B cell (primary cell): ENCODE data around the gene AKR1B15. TPM values are rescaled to one million over a fixed set of nuclear protein-coding genes. Genes with fewer than 3 reads are reported as not detected.

Experiments
- ATAC-seq: fragments of 200-7000 bp; cut with Tn5 transposase; one replicate; pipeline ENCODE4 v1.10.0; 2021; ENCODE audit warnings: low read depth, mild to moderate bottlenecking, moderate number of reproducible peaks, moderate library complexity
- CTCF ChIA-PET: fragments of 350-600 bp; sonication (Branson Sonifier 250); formaldehyde crosslinking; loops from one replicate; lab custom pipeline; 2021; ENCODE audit warnings: antibody characterized with exemption, inconsistent platforms; lab: Charles Lee
- POLR2A ChIA-PET: fragments of 350-600 bp; sonication (Branson Sonifier 250); formaldehyde crosslinking; loops from one replicate; lab custom pipeline; 2021; ENCODE audit warnings: antibody characterized with exemption; lab: Charles Lee
- DNase-seq: peaks from one replicate; pipeline ENCODE4 v3.0.0; 2013
- H2AFZ ChIP-seq: 2 replicates; pipeline ENCODE4 v1.6.1; 2012; ENCODE audit warnings: mild to moderate bottlenecking, low read depth, low read length; ENCODE audit not compliant: insufficient read depth, poor library complexity, severe bottlenecking
- H3K27ac ChIP-seq, 2 donors: 1 replicate in 1 of 2; 2 replicates in 1 of 2; pipeline ENCODE4 v1.5.1; 2012 to 2013; ENCODE audit warnings: low read length in 2 of 2, mild to moderate bottlenecking in 2 of 2, moderate library complexity in 1 of 2
- H3K27me3 ChIP-seq, 4 experiments: fragments of 200-600 bp in 1 of 4; sonication (generic) in 1 of 4; replicated peaks in 1 of 4; 1 replicate in 2 of 4; 2 replicates in 2 of 4; pipeline versions ENCODE4 v1.6.1 to v1.7.0; 2013 to 2016; ENCODE audit warnings: low read length in 3 of 4, mild to moderate bottlenecking in 2 of 4, mixed read lengths in 1 of 4, moderate library complexity in 1 of 4; ENCODE audit not compliant: insufficient read depth in 4 of 4, control insufficient read depth in 3 of 4; ENCODE audit errors: control extremely low read depth in 1 of 4
- H3K36me3 ChIP-seq, 2 experiments: replicated peaks in 1 of 2; 1 replicate in 1 of 2; 2 replicates in 1 of 2; pipeline versions ENCODE4 v1.6.1 to v1.7.1; 2013; ENCODE audit warnings: low read length in 1 of 2; ENCODE audit not compliant: insufficient read depth in 2 of 2, control insufficient read depth in 1 of 2; ENCODE audit errors: control extremely low read depth in 1 of 2, extremely low read depth in 1 of 2
- H3K4me1 ChIP-seq, 2 donors: fragments of 200-600 bp in 1 of 2; sonication (generic) in 1 of 2; 1 replicate in 1 of 2; 2 replicates in 1 of 2; pipeline versions ENCODE4 v1.5.1 to v1.6.1; 2013 to 2017; ENCODE audit warnings: low read length in 2 of 2; ENCODE audit not compliant: control insufficient read depth in 2 of 2, insufficient read depth in 2 of 2
- H3K4me2 ChIP-seq: replicated peaks from 2 replicates; pipeline ENCODE3; 2012; ENCODE audit warnings: mild to moderate bottlenecking, low read depth, low read length; ENCODE audit not compliant: poor library complexity, severe bottlenecking
- H3K4me3 ChIP-seq, 5 experiments: fragments of 200-600 bp in 1 of 5; sonication (generic) in 1 of 5; 1 replicate in 3 of 5; 2 replicates in 2 of 5; pipeline versions ENCODE4 v1.5.1 to v1.7.0; 2011 to 2016; ENCODE audit warnings: low read length in 4 of 5, mild to moderate bottlenecking in 4 of 5, low read depth in 2 of 5, control low read depth in 1 of 5, moderate library complexity in 1 of 5; ENCODE audit not compliant: insufficient read depth in 1 of 5; ENCODE audit errors: control extremely low read depth in 1 of 5, extremely low read depth in 1 of 5
- H3K79me2 ChIP-seq: fragments of 200-600 bp; sonication (generic); one replicate; pipeline ENCODE4 v1.6.0; 2016; ENCODE audit warnings: low read length; ENCODE audit not compliant: control insufficient read depth, insufficient read depth
- H3K9ac ChIP-seq: fragments of 200-600 bp; sonication (generic); 2 replicates; pipeline ENCODE4 v1.6.1; 2017; ENCODE audit warnings: mild to moderate bottlenecking, low read length, moderate library complexity
- H3K9me3 ChIP-seq, 3 donors: one replicate each; pipeline versions ENCODE4 v1.6.1 to v1.7.1; 2013; ENCODE audit warnings: low read length in 2 of 3; ENCODE audit not compliant: control insufficient read depth in 2 of 3, insufficient read depth in 1 of 3; ENCODE audit errors: control extremely low read depth in 1 of 3
- H4K20me1 ChIP-seq: 2 replicates; pipeline ENCODE4 v1.6.0; 2012; ENCODE audit warnings: mild to moderate bottlenecking, low read length; ENCODE audit not compliant: insufficient read depth, control insufficient read depth, poor library complexity, severe bottlenecking
- H3K27ac Mint-ChIP-seq: one replicate; pipeline ENCODE4 v1.8.0; 2021; ENCODE audit warnings: mixed read lengths
- H3K27me3 Mint-ChIP-seq: one replicate; pipeline ENCODE4 v1.8.0; 2021; ENCODE audit warnings: mixed read lengths
- H3K4me1 Mint-ChIP-seq: one replicate; pipeline ENCODE4 v1.8.0; 2021; ENCODE audit warnings: mixed read lengths
- H3K4me3 Mint-ChIP-seq: one replicate; pipeline ENCODE4 v1.8.0; 2021; ENCODE audit warnings: mixed read lengths
- H3K9me3 Mint-ChIP-seq: one replicate; pipeline ENCODE4 v1.8.0; 2022; ENCODE audit warnings: mixed read lengths; ENCODE audit not compliant: insufficient read depth
- EZH2 ChIP-seq: IDR thresholded peaks from 2 replicates; pipeline ENCODE4 v1.6.1; 2012; ENCODE audit warnings: borderline replicate concordance, low read depth, mild to moderate bottlenecking, moderate library complexity, low read length; ENCODE audit not compliant: insufficient read depth, poor library complexity, severe bottlenecking
- WGBS: methylation state at CpG from one replicate; pipeline ENCODE4 v1.1.5; 2013; ENCODE audit warnings: missing lambda C conversion rate; ENCODE audit not compliant: insufficient coverage; 5-methylcytosine and 5-hydroxymethylcytosine counted together
- intact Hi-C: fragments of 100-400 bp; cut with micrococcal nuclease; formaldehyde crosslinking; loops from one replicate; pipeline ENCODE4 v1.10.0; 2022
- polyA plus RNA-seq: library from polyadenylated mRNA; depleted of rRNA; stranded (reverse); fragments of >200 nt; gene quantifications from 2 replicates; pipeline ENCODE4 v1.2.3, GENCODE V29; 2012
- total RNA-seq, 2 donors: library from RNA; stranded (reverse); fragments of 120-200 nt in 1 of 2; gene quantifications; 1 replicate in 1 of 2; 2 replicates in 1 of 2; pipeline versions ENCODE4 v1.2.3 to v1.2.4, GENCODE V29; 2013 to 2022
- TF ChIP-seq, protein P1 (sequence below): fragments of 200-600 bp; IDR thresholded peaks from one replicate; pipeline ENCODE4 v1.8.0; 2022; ENCODE audit warnings: antibody characterized with exemption, mild to moderate bottlenecking

The AKR1B15 gene
- total and polyA plus RNA-seq, 2 donors (not counting 1 experiment from before 2014, with no cell fraction given): not detected

DNA sequence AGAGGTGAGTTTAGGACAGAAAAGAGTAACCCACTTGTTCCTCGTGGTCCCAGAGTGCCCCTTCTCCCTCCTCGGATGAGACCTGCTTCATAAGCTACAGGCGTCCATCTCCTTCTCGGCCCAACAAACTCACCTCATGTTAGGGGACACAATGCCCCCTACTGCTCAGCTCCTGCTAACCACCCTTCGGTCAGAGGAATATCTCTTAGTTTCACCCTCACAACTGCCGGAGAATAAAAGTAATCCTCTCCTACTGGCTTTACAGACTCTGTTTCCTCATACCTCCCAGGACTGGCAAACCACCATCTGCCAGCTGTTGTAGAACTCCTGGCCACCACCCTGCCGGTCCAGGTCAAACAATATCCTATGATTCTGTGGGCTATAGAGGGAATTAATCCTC is 3.2 kb downstream of the AKR1B15 start:
- Histone ChIP-seq H3K36me3 (no peaks in the 10 kb centered on the region), H2AFZ (no peak overlapping the region), H3K4me3 (no peak overlapping the region), H3K9ac (no peak overlapping the region), H3K4me2 (no peak overlapping the region), H3K27me3 (no peaks in the 10 kb centered on the region), H4K20me1 (no peaks in the 10 kb centered on the region), H3K4me1 (peaks cover 3 to 5% of the 10 kb centered on the region in 2 donors), H3K9me3 (no peaks in the 10 kb centered on the region), H3K27ac (no peak overlapping the region), H3K79me2 (no peaks in the 10 kb centered on the region)
- ATAC-seq: no peak
- ChIA-PET CTCF (interaction anchor here (0.8 to 9.7 kb wide), 2 partner anchors 10 to 119 kb away, joined by 3 to 143 read pairs; no protein-coding TSS in a partner anchor), POLR2A (no interaction called here)
- Mint-ChIP-seq H3K27ac (no peak overlapping the region), H3K4me1 (peaks cover 4% of the 10 kb centered on the region), H3K4me3 (no peak overlapping the region), H3K27me3 (peaks cover 35% of the 10 kb centered on the region), H3K9me3 (no peaks in the 10 kb centered on the region)
- DNase-seq: no peak
- WGBS: 95% methylated on average over 5 of the region's 7 CpGs
- intact Hi-C loops: no loop called here
- TF ChIP-seq EZH2: no peak
- TF ChIP-seq, protein P1, sequence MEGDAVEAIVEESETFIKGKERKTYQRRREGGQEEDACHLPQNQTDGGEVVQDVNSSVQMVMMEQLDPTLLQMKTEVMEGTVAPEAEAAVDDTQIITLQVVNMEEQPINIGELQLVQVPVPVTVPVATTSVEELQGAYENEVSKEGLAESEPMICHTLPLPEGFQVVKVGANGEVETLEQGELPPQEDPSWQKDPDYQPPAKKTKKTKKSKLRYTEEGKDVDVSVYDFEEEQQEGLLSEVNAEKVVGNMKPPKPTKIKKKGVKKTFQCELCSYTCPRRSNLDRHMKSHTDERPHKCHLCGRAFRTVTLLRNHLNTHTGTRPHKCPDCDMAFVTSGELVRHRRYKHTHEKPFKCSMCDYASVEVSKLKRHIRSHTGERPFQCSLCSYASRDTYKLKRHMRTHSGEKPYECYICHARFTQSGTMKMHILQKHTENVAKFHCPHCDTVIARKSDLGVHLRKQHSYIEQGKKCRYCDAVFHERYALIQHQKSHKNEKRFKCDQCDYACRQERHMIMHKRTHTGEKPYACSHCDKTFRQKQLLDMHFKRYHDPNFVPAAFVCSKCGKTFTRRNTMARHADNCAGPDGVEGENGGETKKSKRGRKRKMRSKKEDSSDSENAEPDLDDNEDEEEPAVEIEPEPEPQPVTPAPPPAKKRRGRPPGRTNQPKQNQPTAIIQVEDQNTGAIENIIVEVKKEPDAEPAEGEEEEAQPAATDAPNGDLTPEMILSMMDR: no peak

DNA sequence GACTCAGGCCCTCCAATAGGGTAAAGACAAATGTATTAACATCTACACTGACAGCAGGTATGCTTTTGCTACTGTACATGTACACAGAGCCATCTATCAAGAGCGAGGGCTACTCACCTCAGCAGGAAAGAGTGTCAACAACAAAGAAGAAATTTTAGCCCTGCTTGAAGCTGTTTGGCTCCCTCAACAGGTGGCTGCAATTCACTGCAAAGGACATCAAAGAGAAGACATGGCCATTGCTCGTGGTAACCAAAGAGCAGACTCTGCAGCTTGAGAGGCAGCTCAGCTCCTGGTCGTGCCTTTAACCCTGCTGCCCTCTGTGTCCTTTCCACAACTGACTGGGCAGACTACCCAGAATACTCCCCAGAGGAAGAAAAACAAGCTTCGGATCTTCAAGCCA is 5.1 kb downstream of the AKR1B15 start:
- ChIA-PET POLR2A (no interaction called here), CTCF (interaction anchor here (1.2 kb wide), 1 partner anchor 121 kb away, joined by 9 read pairs; no protein-coding TSS in a partner anchor)
- DNase-seq (no peak), ATAC-seq (no peak)
- H3K4me1 Mint-ChIP-seq: no peaks in the 10 kb centered on the region
- Histone ChIP-seq H3K9ac (no peak overlapping the region), H3K27me3 (no peaks in the 10 kb centered on the region), H4K20me1 (no peaks in the 10 kb centered on the region), H3K36me3 (no peaks in the 10 kb centered on the region), H3K4me2 (no peak overlapping the region), H3K79me2 (no peaks in the 10 kb centered on the region), H3K9me3 (no peaks in the 10 kb centered on the region), H3K27ac (no peak overlapping the region), H3K4me1 (no peaks in the 10 kb centered on the region), H3K4me3 (no peak overlapping the region), H2AFZ (no peak overlapping the region)
- TF ChIP-seq, protein P1: no peak
- no peak for TF ChIP-seq EZH2
- WGBS: 66% methylated on average over 3 of the region's 4 CpGs
- intact Hi-C loops: no loop called here
- H3K9me3 Mint-ChIP-seq: no peaks in the 10 kb centered on the region
- H3K27me3 Mint-ChIP-seq: peaks cover 33% of the 10 kb centered on the region
- H3K4me3 Mint-ChIP-seq: no peak overlapping the region
- H3K27ac Mint-ChIP-seq: no peak overlapping the region
